ENCODE results near the gene CHAC2.

- TF ChIP-seq CTCF (IDR thresholded peaks at IDR 0.05; ENCODE audit: insufficient read depth, low read length, poor library complexity, severe bottlenecking): no peak
- no peak for TF ChIP-seq EZH2phosphoT487 (conservative IDR thresholded peaks at IDR 0.05; ENCODE audit: low read length)
Measured at GRCh38 chr2:53811601-53812000, 44.0 kb downstream of the CHAC2 start.
